MCF 10A (cell line): ENCODE data around the gene FBN1. TPM values are rescaled to one million over a fixed set of nuclear protein-coding genes. Genes with fewer than 3 reads are reported as not detected.

ENCODE experiments used
- BruUV-seq: library from RNA; stranded (reverse); fragments of 400-500 nt; replicated peaks from 2 replicates; lab custom pipeline; 2021; lab: Mats Ljungman, UMichigan
- CTCF ChIA-PET: fragments of 300-600 bp; sonication (Branson Sonifier 250); formaldehyde crosslinking; extraction: SDS; loops from one replicate; lab custom pipeline; 2021; ENCODE audit warnings: antibody characterized with exemption, inconsistent platforms; lab: Yijun Ruan, JAX
- POLR2A ChIA-PET: fragments of 300-600, 350-650 bp; sonication (Branson Sonifier 250); formaldehyde crosslinking; extraction: SDS; loops from one replicate; lab custom pipeline; 2020; ENCODE audit warnings: antibody characterized with exemption, inconsistent platforms; lab: Yijun Ruan, JAX
- DNase-seq: peaks from one replicate; pipeline ENCODE4 v3.0.0-alpha.2; 2018; ENCODE audit not compliant: unreplicated experiment
- H3K27ac Mint-ChIP-seq: one replicate; pipeline ENCODE4 v1.8.0; 2022; ENCODE audit warnings: mild to moderate bottlenecking, low read depth, mixed read lengths; ENCODE audit not compliant: unreplicated experiment
- H3K27me3 Mint-ChIP-seq: one replicate; pipeline ENCODE4 v1.8.0; 2022; ENCODE audit warnings: mixed read lengths; ENCODE audit not compliant: insufficient read depth, unreplicated experiment
- H3K36me3 Mint-ChIP-seq: one replicate; pipeline ENCODE4 v1.8.0; 2022; ENCODE audit warnings: mild to moderate bottlenecking, moderate library complexity, mixed read lengths; ENCODE audit not compliant: insufficient read depth, unreplicated experiment
- H3K4me1 Mint-ChIP-seq: one replicate; pipeline ENCODE4 v1.8.0; 2022; ENCODE audit warnings: mixed read lengths; ENCODE audit not compliant: insufficient read depth, unreplicated experiment
- H3K4me3 Mint-ChIP-seq: one replicate; pipeline ENCODE4 v1.8.0; 2022; ENCODE audit warnings: mild to moderate bottlenecking, moderate library complexity, mixed read lengths; ENCODE audit not compliant: unreplicated experiment
- H3K9me3 Mint-ChIP-seq: one replicate; pipeline ENCODE4 v1.8.0; 2022; ENCODE audit warnings: mixed read lengths; ENCODE audit not compliant: unreplicated experiment
- intact Hi-C: fragments of 100-400 bp; cut with micrococcal nuclease; formaldehyde crosslinking; loops from 2 replicates; pipeline ENCODE4 v1.14.1; 2022
- total RNA-seq: library from RNA; stranded (reverse); gene quantifications from 2 replicates; pipeline ENCODE4 v1.2.3, GENCODE V29; 2022
- TF ChIP-seq, protein P1 (sequence below): fragments of 200-600 bp; IDR thresholded peaks from one replicate; pipeline ENCODE4 v1.8.0; 2022; ENCODE audit warnings: antibody characterized with exemption, mild to moderate bottlenecking; ENCODE audit not compliant: unreplicated experiment

FBN1 gene
- total RNA-seq, 1 experiment from 2014 or later = 14.3 TPM

DNA sequence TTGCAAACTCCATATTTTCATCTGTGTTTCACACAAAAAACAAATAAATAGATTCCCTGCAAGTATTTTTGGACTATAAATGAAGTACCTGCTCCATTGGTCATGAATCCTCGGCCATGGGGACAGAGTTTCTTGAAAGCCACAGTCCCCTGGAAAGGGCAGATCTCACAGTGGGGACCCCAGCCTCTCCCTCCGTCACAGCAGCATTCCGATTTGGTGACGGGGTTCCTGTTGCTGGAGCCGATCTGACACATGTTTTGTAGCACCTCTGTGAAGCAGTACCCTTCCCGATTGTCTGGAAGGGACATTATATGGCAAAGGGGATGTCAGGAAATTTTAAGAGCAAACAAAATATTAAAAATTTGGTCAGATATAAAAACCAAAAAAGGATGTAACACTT lies 218.0 kb downstream of the FBN1 start:
- intact Hi-C loops = no loop called here
- peaks cover 13% of the 10 kb centered on the region for H3K4me1 Mint-ChIP-seq
- peaks cover 23% of the 10 kb centered on the region for H3K36me3 Mint-ChIP-seq
- POLR2A ChIA-PET = interaction anchor here (0.7 kb wide), 1 partner anchor 269 kb away, joined by 3 read pairs; no protein-coding TSS in a partner anchor
- CTCF ChIA-PET = interaction anchor here (0.6 kb wide), 1 partner anchor 21 kb away, joined by 3 read pairs; no protein-coding TSS in a partner anchor
- no peaks in the 10 kb centered on the region for H3K9me3 Mint-ChIP-seq
- TF ChIP-seq, protein P1, sequence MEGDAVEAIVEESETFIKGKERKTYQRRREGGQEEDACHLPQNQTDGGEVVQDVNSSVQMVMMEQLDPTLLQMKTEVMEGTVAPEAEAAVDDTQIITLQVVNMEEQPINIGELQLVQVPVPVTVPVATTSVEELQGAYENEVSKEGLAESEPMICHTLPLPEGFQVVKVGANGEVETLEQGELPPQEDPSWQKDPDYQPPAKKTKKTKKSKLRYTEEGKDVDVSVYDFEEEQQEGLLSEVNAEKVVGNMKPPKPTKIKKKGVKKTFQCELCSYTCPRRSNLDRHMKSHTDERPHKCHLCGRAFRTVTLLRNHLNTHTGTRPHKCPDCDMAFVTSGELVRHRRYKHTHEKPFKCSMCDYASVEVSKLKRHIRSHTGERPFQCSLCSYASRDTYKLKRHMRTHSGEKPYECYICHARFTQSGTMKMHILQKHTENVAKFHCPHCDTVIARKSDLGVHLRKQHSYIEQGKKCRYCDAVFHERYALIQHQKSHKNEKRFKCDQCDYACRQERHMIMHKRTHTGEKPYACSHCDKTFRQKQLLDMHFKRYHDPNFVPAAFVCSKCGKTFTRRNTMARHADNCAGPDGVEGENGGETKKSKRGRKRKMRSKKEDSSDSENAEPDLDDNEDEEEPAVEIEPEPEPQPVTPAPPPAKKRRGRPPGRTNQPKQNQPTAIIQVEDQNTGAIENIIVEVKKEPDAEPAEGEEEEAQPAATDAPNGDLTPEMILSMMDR = no peak
- no peak for DNase-seq
- H3K27me3 Mint-ChIP-seq = no peaks in the 10 kb centered on the region
- H3K27ac Mint-ChIP-seq = no peak overlapping the region
- no peak overlapping the region for H3K4me3 Mint-ChIP-seq
- BruUV-seq = no TSS peak

DNA sequence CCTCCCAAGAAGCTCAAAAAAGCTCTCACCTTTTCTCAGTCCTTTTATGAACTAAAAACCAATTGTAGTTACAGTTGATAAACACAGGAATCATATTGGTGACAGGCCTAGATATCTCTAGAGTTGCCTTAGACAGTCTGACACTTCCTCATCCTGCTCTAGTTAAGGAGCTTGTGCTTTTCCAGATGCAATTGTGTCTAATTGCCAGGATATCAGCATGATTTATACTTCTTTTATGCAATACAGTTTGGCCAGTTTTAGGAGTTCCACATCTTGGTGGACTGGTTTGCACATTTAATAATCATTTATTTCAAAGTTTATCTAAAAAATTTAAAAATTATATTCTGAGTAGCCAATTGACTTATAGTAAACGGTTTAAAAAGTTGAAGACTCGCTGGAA lies 218.6 kb downstream of the FBN1 start:
- no peak overlapping the region for H3K27ac Mint-ChIP-seq
- POLR2A ChIA-PET = no interaction called here
- intact Hi-C loops = no loop called here
- TF ChIP-seq, protein P1 = no peak
- no peaks in the 10 kb centered on the region for H3K27me3 Mint-ChIP-seq
- H3K4me1 Mint-ChIP-seq = peaks cover 13% of the 10 kb centered on the region
- BruUV-seq = no TSS peak
- no peak overlapping the region for H3K4me3 Mint-ChIP-seq
- H3K9me3 Mint-ChIP-seq = no peaks in the 10 kb centered on the region
- CTCF ChIA-PET = interaction anchor here (0.6 kb wide), 1 partner anchor 21 kb away, joined by 3 read pairs; no protein-coding TSS in a partner anchor
- DNase-seq = no peak
- peaks cover 19% of the 10 kb centered on the region for H3K36me3 Mint-ChIP-seq

DNA sequence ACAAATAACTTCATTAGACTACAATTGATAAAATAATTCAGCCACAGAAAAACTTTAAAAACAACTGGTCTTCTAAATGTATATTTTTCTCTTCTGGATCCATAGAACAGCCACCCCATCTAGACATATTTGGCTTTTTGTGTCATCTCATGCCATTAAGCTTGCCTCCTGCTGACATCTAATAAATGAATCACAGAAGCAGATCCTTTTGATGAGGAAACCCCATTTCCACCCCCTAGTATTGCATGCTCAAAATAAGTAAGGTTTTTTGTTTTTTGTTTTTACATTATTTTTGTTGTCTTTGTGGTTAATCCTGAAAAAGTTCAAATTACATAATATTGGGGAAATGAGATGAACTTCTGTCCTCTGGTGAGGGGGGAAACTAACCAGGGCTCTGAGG lies 219.5 kb downstream of the FBN1 start:
- H3K27ac Mint-ChIP-seq = no peak overlapping the region

DNA sequence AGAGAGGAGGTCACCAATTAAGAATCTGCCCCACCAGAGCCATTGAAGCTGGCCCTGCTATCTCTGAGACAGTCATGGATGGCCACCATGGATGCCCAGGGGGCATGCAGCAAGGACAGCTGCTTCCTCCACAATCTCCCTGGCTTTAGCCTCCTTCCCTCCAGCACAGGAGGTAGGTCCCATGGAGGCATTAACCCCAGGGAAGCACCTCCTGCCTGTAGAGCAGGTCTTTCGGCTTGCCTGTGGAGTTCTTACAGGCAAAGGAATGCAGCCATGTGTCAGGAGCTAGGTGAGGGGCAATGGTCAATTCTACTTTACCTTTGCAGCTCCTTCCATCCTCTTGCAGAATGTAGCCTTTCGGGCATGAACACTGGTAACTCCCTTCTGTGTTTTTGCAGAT lies 220.5 kb downstream of the FBN1 start:
- Mint-ChIP-seq H3K9me3 (no peaks in the 10 kb centered on the region), H3K27me3 (no peaks in the 10 kb centered on the region), H3K4me3 (no peak overlapping the region), H3K4me1 (peaks cover 13% of the 10 kb centered on the region), H3K27ac (no peak overlapping the region), H3K36me3 (peaks cover 29% of the 10 kb centered on the region)
- TF ChIP-seq, protein P1 = no peak
- CTCF ChIA-PET = interaction anchor here (0.6 to 1.5 kb wide), 3 partner anchors 15 to 752 kb away, joined by 3 to 4 read pairs (median 3); no protein-coding TSS in a partner anchor
- POLR2A ChIA-PET = no interaction called here
- no TSS peak for BruUV-seq
- DNase-seq = no peak
- intact Hi-C loops = no loop called here

More for the DNA sequence above, 219.5 kb downstream of the FBN1 start:
- POLR2A ChIA-PET = no interaction called here
- TF ChIP-seq, protein P1 = no peak
- Mint-ChIP-seq H3K36me3 (peaks cover 23% of the 10 kb centered on the region), H3K9me3 (no peaks in the 10 kb centered on the region), H3K27me3 (no peaks in the 10 kb centered on the region), H3K4me3 (no peak overlapping the region), H3K4me1 (peaks cover 13% of the 10 kb centered on the region)
- intact Hi-C loops = no loop called here
- DNase-seq = no peak
- CTCF ChIA-PET = no interaction called here
- BruUV-seq = no TSS peak
